ENCODE measurements around the gene FASLG. TPM values are rescaled to one million over a fixed set of nuclear protein-coding genes. Genes with fewer than 3 reads are reported as not detected.
"Not testable (repeated sequence)": the region's sequence is repeated elsewhere in the genome, so short reads cannot be mapped to it uniquely, and the experiment has no call there.

FASLG gene
- total and polyA plus RNA-seq, 9 donors = 0.07 to 0.83 (median 0.31) TPM; not detected in 4

GRCh38 chr1:172680733-172681275 is 21.9 kb downstream of the FASLG start:
- intact Hi-C loops (cut with DNase I) = no loop called here
- Histone ChIP-seq H3K27me3 (no peaks in the 10 kb centered on the region), H3K4me3 (no peak overlapping the region), H3K9me3 (no peaks in the 10 kb centered on the region), H3K27ac (no peak overlapping the region), H3K36me3 (no peaks in the 10 kb centered on the region), H3K4me1 (ENCODE audit: insufficient read depth) (no peaks in the 10 kb centered on the region)
- TF ChIP-seq, protein P1, sequence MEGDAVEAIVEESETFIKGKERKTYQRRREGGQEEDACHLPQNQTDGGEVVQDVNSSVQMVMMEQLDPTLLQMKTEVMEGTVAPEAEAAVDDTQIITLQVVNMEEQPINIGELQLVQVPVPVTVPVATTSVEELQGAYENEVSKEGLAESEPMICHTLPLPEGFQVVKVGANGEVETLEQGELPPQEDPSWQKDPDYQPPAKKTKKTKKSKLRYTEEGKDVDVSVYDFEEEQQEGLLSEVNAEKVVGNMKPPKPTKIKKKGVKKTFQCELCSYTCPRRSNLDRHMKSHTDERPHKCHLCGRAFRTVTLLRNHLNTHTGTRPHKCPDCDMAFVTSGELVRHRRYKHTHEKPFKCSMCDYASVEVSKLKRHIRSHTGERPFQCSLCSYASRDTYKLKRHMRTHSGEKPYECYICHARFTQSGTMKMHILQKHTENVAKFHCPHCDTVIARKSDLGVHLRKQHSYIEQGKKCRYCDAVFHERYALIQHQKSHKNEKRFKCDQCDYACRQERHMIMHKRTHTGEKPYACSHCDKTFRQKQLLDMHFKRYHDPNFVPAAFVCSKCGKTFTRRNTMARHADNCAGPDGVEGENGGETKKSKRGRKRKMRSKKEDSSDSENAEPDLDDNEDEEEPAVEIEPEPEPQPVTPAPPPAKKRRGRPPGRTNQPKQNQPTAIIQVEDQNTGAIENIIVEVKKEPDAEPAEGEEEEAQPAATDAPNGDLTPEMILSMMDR (IDR thresholded peaks at IDR 0.05) = no peak
- TF ChIP-seq EP300 (IDR thresholded peaks at IDR 0.05) = no peak
- no peak for TF ChIP-seq POLR2A (IDR thresholded peaks at IDR 0.05)
- 66 to 85% (median 69%) methylated on average over 2 of the region's 2 CpGs for WGBS, 3 donors
- DNase-seq = no peak

GRCh38 chr1:172682812-172683211 is 23.9 kb downstream of the FASLG start:
- intact Hi-C loops (cut with DNase I) = no loop called here
- Histone ChIP-seq H3K36me3 (no peaks in the 10 kb centered on the region), H3K4me1 (ENCODE audit: insufficient read depth) (no peaks in the 10 kb centered on the region), H3K9me3 (no peaks in the 10 kb centered on the region), H3K27me3 (no peaks in the 10 kb centered on the region), H3K4me3 (no peak overlapping the region), H3K27ac (no peak overlapping the region)
- WGBS, 3 donors = 67 to 76% (median 75%) methylated on average over 3 of the region's 3 CpGs
- TF ChIP-seq POLR2A (IDR thresholded peaks at IDR 0.05) (no peak), EP300 (IDR thresholded peaks at IDR 0.05) (no peak)
- TF ChIP-seq, protein P1 (IDR thresholded peaks at IDR 0.05) = no peak
- no peak for DNase-seq

- intact Hi-C loops (cut with DNase I) = no loop called here
- Histone ChIP-seq H3K4me3 (no peak overlapping the region), H3K27me3 (no peaks in the 10 kb centered on the region), H3K27ac (no peak overlapping the region), H3K4me1 (ENCODE audit: insufficient read depth) (no peaks in the 10 kb centered on the region), H3K36me3 (no peaks in the 10 kb centered on the region), H3K9me3 (no peaks in the 10 kb centered on the region)
- no peak for TF ChIP-seq EP300 (IDR thresholded peaks at IDR 0.05)
- 88 to 95% (median 94%) methylated on average over 1 of the region's 1 CpG for WGBS, 3 donors
- no peak for DNase-seq
These were observed 27.2 kb downstream of the FASLG start for GRCh38 chr1:172686143-172686542.

DNA sequence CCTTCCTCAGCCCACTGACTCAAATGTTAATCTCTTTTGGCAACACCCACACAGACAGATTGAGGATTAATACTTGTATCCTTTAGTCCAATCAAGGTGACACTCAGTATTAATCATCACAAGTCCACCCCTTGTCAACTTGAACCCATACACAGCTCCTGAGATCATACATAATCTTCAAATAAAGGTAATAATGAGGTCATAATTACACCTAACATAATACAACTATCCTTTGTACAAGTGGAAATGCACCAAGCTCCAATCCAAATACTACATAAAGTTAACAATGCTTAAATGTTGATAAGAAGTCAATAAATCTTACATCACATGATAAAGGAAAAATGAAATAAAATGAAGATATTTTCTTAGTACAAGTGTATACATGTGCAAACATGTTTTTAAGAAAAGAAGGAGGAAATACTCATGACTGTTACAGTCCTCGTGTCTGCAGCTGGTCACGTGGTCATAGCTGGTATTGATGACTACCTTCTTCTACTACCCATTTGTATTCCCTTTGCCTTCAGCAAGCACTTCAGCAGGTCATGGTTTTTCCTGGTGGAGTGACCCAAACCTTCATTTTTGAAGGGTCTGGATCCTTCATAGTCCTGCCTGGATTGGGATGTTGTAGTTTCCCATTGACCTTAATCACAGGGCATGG is 29.7 kb downstream of the FASLG start:
- intact Hi-C loops (cut with DNase I) = not testable (repeated sequence)

DNA sequence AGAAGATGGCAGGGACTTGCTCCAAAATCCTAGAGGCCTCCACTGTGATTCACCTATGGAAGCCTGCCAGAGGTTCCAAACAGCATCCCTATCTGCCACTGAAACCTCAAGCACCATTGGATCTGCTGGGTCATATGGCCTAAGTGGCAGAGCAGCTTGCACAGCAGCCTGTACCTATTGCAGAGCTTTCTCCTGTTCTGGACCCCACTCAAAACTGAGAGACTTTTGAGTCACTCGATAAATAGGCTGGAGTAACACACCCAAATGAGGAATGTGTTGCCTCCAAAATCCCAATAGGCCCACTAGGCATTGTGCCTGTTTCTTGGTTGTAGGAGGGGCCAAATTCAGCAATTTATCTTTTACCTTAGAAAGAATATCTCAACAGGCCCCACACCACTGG is 32.0 kb downstream of the FASLG start:
- WGBS, 3 donors = 91 to 100% (median 92%) methylated on average over 1 of the region's 1 CpG
- H3K4me3 ChIP-seq; H3K27ac ChIP-seq; H3K36me3 ChIP-seq; H3K4me1 ChIP-seq (ENCODE audit: insufficient read depth); DNase-seq; H3K9me3 ChIP-seq; H3K27me3 ChIP-seq; intact Hi-C loops (cut with DNase I): not testable (repeated sequence)

More for the DNA sequence above, 29.7 kb downstream of the FASLG start:
- not testable (repeated sequence) for DNase-seq; H3K27ac ChIP-seq; H3K9me3 ChIP-seq; H3K4me1 ChIP-seq (ENCODE audit: insufficient read depth); H3K36me3 ChIP-seq; H3K4me3 ChIP-seq; H3K27me3 ChIP-seq
- WGBS, 3 donors = 85 to 88% (median 87%) methylated on average over 2 of the region's 2 CpGs

- no peak overlapping the region for H3K27ac ChIP-seq
- no peak overlapping the region for H3K4me3 ChIP-seq
- no peak for DNase-seq
- no peaks in the 10 kb centered on the region for H3K36me3 ChIP-seq
- H3K27me3 ChIP-seq = no peaks in the 10 kb centered on the region
- no peaks in the 10 kb centered on the region for H3K4me1 ChIP-seq (ENCODE audit: insufficient read depth)
- intact Hi-C loops (cut with DNase I) = no loop called here
- WGBS, 3 donors = 56 to 61% (median 58%) methylated on average over 4 of the region's 4 CpGs
- no peaks in the 10 kb centered on the region for H3K9me3 ChIP-seq
- TF ChIP-seq, protein P1 (IDR thresholded peaks at IDR 0.05) = no peak
- TF ChIP-seq EP300 (IDR thresholded peaks at IDR 0.05) (no peak), POLR2A (IDR thresholded peaks at IDR 0.05) (no peak)
These were observed 38.7 kb downstream of the FASLG start for GRCh38 chr1:172697534-172698002.

Measured in ovary (tissue), 9 donors.